ENCODE data around the gene ERVFRD-1. TPM values are rescaled to one million over a fixed set of nuclear protein-coding genes. Genes with fewer than 3 reads are reported as not detected.
"Not testable (repeated sequence)": the region's sequence is repeated elsewhere in the genome, so short reads cannot be mapped to it uniquely, and the experiment has no call there.

Gene ERVFRD-1
- total RNA-seq, 2 experiments from 2014 or later: not detected

DNA sequence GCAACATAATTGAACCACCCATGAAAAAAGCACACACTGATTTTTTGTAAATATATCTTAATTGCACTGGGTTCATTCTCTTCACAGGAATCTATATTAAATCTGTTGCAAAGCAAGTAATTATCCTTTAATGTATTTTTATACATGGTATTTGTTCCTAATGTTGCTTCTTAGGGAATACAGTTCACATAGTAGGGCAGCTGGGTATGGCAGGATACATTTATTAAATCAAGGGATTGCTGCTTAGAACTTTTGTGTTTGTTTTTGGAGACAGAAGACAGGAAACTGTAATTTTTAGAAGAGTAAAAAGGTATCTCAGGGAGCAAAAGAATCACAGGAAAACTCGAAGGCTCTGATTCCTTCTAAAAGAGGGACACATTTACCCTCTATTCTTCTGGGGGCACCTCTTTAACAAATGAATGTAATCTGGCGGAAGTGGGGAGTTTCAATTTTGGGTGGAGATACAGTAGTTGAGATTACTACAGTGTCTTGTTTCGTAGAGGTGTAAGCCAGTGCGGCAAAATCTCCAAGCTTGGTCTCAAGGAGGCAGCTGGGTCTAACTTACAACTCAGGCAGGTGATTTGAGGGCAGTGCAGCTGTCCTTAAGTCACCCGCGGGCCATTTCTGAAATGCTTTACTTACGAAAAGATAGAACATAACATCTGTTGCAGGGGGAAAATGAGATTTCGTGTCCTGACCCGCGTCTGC is 18.7 kb downstream of the ERVFRD-1 start:
- DNase-seq (no peak), ATAC-seq (ENCODE audit: low read depth) (peak; percentile 11)
- H3K4me1 Mint-ChIP-seq: peaks cover 21% of the 10 kb centered on the region
- H3K9me3 Mint-ChIP-seq: no peaks in the 10 kb centered on the region
- POLR2A ChIA-PET: interaction anchor here (0.8 to 1.5 kb wide), 5 partner anchors 106 to 448 kb away, joined by 3 to 5 read pairs (median 3); partner anchors contain the start of gene NEDD9
- peak overlapping the region; percentile 94 for H3K4me3 Mint-ChIP-seq
- no peaks in the 10 kb centered on the region for H3K27me3 Mint-ChIP-seq
- peak overlapping the region; percentile 96 for H3K27ac Mint-ChIP-seq
- H3K36me3 Mint-ChIP-seq: peaks cover 3% of the 10 kb centered on the region

DNA sequence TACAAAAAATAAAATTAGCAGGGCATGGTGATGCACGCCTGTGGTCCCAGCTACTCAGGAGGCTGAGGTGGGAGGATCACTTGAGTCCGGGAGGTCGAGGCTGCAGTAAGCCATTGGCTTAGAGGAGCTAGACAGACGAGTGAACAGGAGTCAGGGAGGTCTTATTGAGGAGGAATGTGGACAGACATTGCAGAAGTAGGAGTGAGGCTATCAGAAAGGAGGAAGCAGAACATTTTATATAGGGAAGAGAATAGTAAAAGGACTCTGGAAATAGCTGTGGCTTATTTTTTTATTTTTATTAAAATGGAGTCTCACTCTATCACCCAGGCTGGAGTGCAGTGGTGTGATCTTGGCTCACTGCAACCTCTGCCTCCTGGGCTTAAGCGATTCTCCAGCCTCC is 20.4 kb downstream of the ERVFRD-1 start:
- ATAC-seq (ENCODE audit: low read depth); H3K27me3 Mint-ChIP-seq; H3K36me3 Mint-ChIP-seq; H3K4me3 Mint-ChIP-seq; DNase-seq; H3K9me3 Mint-ChIP-seq; H3K27ac Mint-ChIP-seq: not testable (repeated sequence)
- POLR2A ChIA-PET: interaction anchor here (0.5 kb wide), 1 partner anchor 118 kb away, joined by 4 read pairs; no protein-coding TSS in a partner anchor
- peaks cover 19% of the 10 kb centered on the region for H3K4me1 Mint-ChIP-seq

DNA sequence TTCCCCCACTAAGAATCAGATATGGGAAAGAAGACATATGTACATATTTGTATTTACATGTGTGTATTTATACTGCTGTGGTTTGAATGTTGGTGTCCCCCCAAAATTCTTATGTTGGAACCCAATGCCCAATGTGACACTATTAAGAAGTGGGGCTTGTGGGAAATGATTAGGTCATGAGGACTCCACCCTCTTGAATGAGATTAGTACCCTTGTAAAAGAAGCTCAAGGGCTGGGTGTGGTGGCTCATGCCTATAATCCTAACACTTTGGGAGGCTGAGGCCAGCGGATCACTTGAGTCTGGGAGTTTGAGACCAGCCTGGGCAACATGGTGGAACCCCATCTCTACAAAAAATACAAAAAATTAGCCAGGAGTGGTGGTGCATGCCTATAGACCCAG is 21.8 kb downstream of the ERVFRD-1 start:
- no peak overlapping the region for H3K27ac Mint-ChIP-seq
- H3K4me1 Mint-ChIP-seq: peaks cover 8% of the 10 kb centered on the region
- H3K9me3 Mint-ChIP-seq: no peaks in the 10 kb centered on the region
- ATAC-seq (ENCODE audit: low read depth) (no peak), DNase-seq (no peak)
- H3K4me3 Mint-ChIP-seq: no peak overlapping the region
- POLR2A ChIA-PET: no interaction called here
- H3K27me3 Mint-ChIP-seq: no peaks in the 10 kb centered on the region
- H3K36me3 Mint-ChIP-seq: no peaks in the 10 kb centered on the region

DNA sequence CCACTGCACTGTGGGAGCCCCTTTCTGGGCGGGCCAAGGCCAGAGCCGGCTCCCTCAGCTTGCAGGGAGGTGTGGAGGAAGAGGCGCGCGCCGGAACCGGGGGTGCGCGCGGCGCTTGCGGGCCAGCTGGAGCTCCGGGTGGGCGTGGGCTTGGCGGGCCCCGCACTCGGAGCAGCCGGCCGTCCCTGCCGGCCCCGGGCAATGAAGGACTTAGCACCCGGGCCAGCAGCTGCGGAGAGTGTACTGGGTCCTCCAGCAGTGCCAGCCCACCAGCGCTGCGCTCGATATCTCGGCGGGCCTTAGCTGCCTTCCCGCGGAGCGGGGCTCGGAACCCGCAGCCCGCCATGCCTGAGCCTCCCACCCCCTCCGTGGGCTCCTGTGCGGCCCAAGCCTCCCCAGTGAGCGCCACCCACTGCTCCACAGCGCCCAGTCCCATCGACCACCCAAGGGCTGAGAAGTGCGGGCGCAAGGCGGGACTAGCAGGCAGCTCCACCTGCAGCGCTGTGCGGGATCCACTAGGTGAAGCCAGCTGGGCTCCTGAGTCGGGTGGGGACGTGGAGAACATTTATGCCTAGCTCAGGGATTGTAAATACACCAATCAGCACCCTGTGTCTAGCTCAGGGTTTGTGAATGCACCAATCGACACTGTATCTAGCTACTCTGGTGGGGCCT is 24.2 kb downstream of the ERVFRD-1 start:
- H3K9me3 Mint-ChIP-seq, POLR2A ChIA-PET: not testable (repeated sequence)

DNA sequence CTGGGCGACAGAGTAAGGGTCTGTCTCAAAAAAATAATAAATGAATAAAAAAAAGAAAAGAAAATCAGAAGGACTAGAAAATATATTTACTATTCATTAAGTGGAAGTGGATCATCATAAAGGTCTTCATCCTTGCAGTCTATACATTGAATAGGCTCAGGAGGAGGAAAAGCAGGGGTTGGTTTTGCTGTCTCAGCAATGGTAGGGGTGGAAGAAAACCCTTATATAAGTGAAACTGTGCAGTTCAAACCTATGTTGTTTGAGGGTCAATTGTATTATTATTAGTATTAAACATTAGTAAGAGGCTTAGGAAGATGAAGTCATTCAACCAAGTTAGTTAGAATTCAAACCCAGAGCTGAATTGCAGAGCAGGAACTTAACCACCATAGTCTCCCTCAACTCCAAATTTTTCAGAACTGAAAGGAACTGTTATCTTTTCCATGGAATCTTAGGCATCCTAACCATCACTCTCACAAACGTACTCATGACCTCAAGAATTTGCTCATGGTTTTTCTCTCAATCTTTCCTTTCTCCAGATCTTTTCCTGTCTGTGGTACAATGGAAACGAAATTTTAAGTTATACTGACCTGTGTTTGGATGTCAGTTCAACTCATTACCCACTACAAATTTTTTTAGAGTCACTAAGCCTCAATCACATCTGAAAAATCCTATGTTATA is 25.6 kb downstream of the ERVFRD-1 start:
- Mint-ChIP-seq H3K27me3 (peaks cover 5% of the 10 kb centered on the region), H3K4me3 (no peak overlapping the region), H3K36me3 (no peaks in the 10 kb centered on the region), H3K9me3 (no peaks in the 10 kb centered on the region), H3K4me1 (no peaks in the 10 kb centered on the region), H3K27ac (no peak overlapping the region)
- DNase-seq (no peak), ATAC-seq (ENCODE audit: low read depth) (no peak)
- POLR2A ChIA-PET: no interaction called here

More for the DNA sequence above, 24.2 kb downstream of the ERVFRD-1 start:
- H3K36me3 Mint-ChIP-seq; H3K27ac Mint-ChIP-seq; H3K27me3 Mint-ChIP-seq; H3K4me3 Mint-ChIP-seq; ATAC-seq (ENCODE audit: low read depth); DNase-seq; H3K4me1 Mint-ChIP-seq: not testable (repeated sequence)

DNA sequence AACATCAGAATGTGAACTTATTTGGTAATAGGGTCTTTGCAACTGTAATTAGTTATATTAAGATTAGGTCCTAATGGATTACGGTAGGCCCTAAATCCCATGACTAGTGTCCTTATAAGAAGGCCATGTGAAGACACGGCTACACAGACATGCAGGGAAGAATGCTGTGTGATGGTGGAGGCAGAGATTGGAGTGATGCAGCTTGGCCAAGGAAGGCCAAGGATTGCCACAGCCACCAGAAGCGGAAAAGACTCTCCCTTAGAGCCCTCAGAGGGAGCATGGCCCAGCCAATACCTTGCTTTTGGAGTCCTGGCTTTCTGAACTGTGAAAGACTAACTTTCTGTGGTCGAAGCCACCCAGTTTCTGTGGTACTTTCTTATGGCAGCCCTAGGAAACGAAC is 27.6 kb downstream of the ERVFRD-1 start:
- POLR2A ChIA-PET: no interaction called here
- Mint-ChIP-seq H3K27ac (no peak overlapping the region), H3K36me3 (no peaks in the 10 kb centered on the region), H3K9me3 (no peaks in the 10 kb centered on the region), H3K27me3 (peaks cover 14% of the 10 kb centered on the region), H3K4me3 (no peak overlapping the region), H3K4me1 (no peaks in the 10 kb centered on the region)
- no peak for DNase-seq
- no peak for ATAC-seq (ENCODE audit: low read depth)

GRCh38 chr6:11083491-11083890 is 28.0 kb downstream of the ERVFRD-1 start:
- POLR2A ChIA-PET: no interaction called here
- no peak overlapping the region for H3K4me3 Mint-ChIP-seq
- no peaks in the 10 kb centered on the region for H3K9me3 Mint-ChIP-seq
- H3K4me1 Mint-ChIP-seq: no peaks in the 10 kb centered on the region
- peaks cover 14% of the 10 kb centered on the region for H3K27me3 Mint-ChIP-seq
- no peaks in the 10 kb centered on the region for H3K36me3 Mint-ChIP-seq
- ATAC-seq (ENCODE audit: low read depth) (no peak), DNase-seq (no peak)
- H3K27ac Mint-ChIP-seq: no peak overlapping the region

DNA sequence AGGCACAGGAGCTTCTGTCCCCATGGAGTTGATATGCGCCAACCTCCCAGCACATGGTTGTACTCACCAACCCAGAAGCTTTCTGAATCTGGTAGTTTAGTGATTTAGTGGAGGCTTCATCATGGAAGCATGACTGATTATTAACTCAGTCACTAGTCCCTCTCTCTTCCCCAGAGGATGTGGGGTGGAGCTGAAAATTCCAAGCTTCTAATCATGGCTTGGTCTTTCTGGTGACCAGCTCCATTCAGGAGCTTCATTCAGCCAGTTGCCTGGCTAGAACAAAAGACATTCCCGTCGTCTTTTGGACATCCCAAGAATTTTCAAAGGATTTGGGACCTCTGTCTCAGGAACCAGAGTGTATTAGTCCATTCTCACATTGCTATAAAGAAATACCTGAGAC is 31.2 kb downstream of the ERVFRD-1 start:
- Mint-ChIP-seq H3K9me3 (no peaks in the 10 kb centered on the region), H3K27me3 (peaks cover 14% of the 10 kb centered on the region), H3K4me3 (no peak overlapping the region), H3K27ac (no peak overlapping the region), H3K4me1 (no peaks in the 10 kb centered on the region), H3K36me3 (no peaks in the 10 kb centered on the region)
- POLR2A ChIA-PET: interaction anchor here (0.8 kb wide), 1 partner anchor 283 kb away, joined by 3 read pairs; no protein-coding TSS in a partner anchor
- DNase-seq (no peak), ATAC-seq (ENCODE audit: low read depth) (no peak)

- Mint-ChIP-seq H3K9me3 (no peaks in the 10 kb centered on the region), H3K27ac (no peak overlapping the region), H3K4me1 (no peaks in the 10 kb centered on the region), H3K4me3 (no peak overlapping the region), H3K36me3 (no peaks in the 10 kb centered on the region), H3K27me3 (peaks cover 16% of the 10 kb centered on the region)
- POLR2A ChIA-PET: no interaction called here
- ATAC-seq (ENCODE audit: low read depth): no peak
- no peak for DNase-seq
Measured at GRCh38 chr6:11078266-11078665, 33.3 kb downstream of the ERVFRD-1 start.

- Mint-ChIP-seq H3K4me3 (no peak overlapping the region), H3K27ac (no peak overlapping the region)
Measured at GRCh38 chr6:11076540-11076939, 35.0 kb downstream of the ERVFRD-1 start.

DNA sequence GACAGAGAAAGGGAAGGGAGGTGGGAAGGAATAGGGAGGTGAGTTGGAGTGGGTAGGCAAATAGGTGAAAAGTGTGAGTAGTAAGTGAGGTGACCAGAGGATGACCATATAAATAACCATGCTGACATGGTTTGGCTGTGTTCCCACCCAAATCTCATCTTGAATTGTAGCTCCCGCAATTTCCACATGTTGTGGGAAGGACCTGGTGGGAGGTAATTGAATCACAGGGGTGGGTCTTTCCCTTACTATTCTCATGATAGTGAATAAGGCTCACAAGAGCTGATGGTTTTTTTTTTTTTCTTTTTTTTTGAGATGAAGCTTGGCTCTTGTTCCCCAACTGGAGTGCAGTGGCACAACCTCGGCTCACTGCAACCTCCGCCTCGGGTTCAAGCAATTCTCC is 39.4 kb downstream of the ERVFRD-1 start:
- Mint-ChIP-seq H3K27ac (no peak overlapping the region), H3K4me3 (no peak overlapping the region), H3K4me1 (no peaks in the 10 kb centered on the region), H3K27me3 (peaks cover 6% of the 10 kb centered on the region), H3K36me3 (no peaks in the 10 kb centered on the region), H3K9me3 (no peaks in the 10 kb centered on the region)
- POLR2A ChIA-PET: no interaction called here
- no peak for DNase-seq
- ATAC-seq (ENCODE audit: low read depth): no peak

More at GRCh38 chr6:11076540-11076939, 35.0 kb downstream of the ERVFRD-1 start:
- no peaks in the 10 kb centered on the region for H3K4me1 Mint-ChIP-seq
- POLR2A ChIA-PET: no interaction called here
- no peak for DNase-seq
- H3K27me3 Mint-ChIP-seq: peaks cover 16% of the 10 kb centered on the region
- no peak for ATAC-seq (ENCODE audit: low read depth)
- H3K36me3 Mint-ChIP-seq: no peaks in the 10 kb centered on the region
- no peaks in the 10 kb centered on the region for H3K9me3 Mint-ChIP-seq

DNA sequence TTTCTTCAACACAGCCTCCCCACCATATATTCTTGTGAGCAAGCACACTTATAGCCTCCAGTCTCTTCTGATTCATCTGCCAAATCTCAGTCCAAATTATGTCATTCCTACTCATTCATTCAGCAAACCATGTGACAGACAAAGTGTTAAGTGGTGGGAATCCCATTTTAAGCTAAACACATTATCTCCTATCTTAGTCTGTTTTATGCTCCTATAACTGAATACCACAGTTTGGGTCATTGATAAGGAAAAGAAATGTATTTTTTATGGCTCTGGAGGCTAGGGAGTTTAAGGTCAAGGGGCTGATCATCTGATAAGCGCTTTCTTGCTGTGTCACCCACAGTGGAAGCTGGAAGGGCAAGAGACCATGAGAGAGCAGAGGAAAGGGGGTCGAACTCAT is 41.8 kb downstream of the ERVFRD-1 start:
- POLR2A ChIA-PET: no interaction called here
- DNase-seq (no peak), ATAC-seq (ENCODE audit: low read depth) (no peak)
- Mint-ChIP-seq H3K36me3 (no peaks in the 10 kb centered on the region), H3K27me3 (peaks cover 6% of the 10 kb centered on the region), H3K4me3 (no peak overlapping the region), H3K4me1 (no peaks in the 10 kb centered on the region), H3K9me3 (no peaks in the 10 kb centered on the region), H3K27ac (no peak overlapping the region)

DNA sequence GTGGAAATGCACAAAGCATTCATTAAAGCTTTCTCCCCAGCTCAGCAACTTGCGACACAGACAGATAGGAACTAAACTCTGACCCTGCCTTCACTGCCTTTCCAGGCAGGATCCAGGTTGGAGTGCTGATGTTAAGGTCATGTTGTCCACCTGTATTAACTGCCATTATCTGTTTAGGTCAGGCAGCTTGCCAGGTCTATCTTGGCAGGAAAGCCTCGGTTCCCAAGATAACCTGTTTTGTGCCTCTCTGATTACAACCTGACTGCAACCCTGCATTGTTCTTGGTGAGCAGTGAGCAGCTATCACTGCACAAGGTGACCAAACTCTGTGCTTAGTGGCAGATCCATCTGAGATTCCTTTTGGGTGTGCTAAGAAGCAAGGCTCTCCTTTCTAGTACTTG is 44.2 kb downstream of the ERVFRD-1 start:
- Mint-ChIP-seq H3K9me3 (no peaks in the 10 kb centered on the region), H3K4me3 (no peak overlapping the region), H3K4me1 (no peaks in the 10 kb centered on the region), H3K27me3 (peaks cover 11% of the 10 kb centered on the region), H3K36me3 (no peaks in the 10 kb centered on the region), H3K27ac (no peak overlapping the region)
- POLR2A ChIA-PET: no interaction called here
- no peak for DNase-seq
- no peak for ATAC-seq (ENCODE audit: low read depth)
